DND-41 (cell line): Measurements from ENCODE around the gene URM1.
A peak's percentile ranks its signal among the peaks of the same experiment; 100 is the strongest.

Experiments
- EZH2 ChIP-seq: IDR thresholded peaks from 3 replicates; pipeline ENCODE4 v1.6.1; 2012; ENCODE audit warnings: borderline replicate concordance, low read depth, mild to moderate bottlenecking, moderate library complexity, low read length, inconsistent platforms; ENCODE audit not compliant: severe bottlenecking
- TF ChIP-seq, protein P1 (sequence below): IDR thresholded peaks from 2 replicates; pipeline ENCODE4 v1.5.1; 2012; ENCODE audit warnings: borderline replicate concordance, low read length, moderate library complexity, mild to moderate bottlenecking; ENCODE audit not compliant: poor library complexity, severe bottlenecking; ENCODE audit errors: extremely low read depth

DNA sequence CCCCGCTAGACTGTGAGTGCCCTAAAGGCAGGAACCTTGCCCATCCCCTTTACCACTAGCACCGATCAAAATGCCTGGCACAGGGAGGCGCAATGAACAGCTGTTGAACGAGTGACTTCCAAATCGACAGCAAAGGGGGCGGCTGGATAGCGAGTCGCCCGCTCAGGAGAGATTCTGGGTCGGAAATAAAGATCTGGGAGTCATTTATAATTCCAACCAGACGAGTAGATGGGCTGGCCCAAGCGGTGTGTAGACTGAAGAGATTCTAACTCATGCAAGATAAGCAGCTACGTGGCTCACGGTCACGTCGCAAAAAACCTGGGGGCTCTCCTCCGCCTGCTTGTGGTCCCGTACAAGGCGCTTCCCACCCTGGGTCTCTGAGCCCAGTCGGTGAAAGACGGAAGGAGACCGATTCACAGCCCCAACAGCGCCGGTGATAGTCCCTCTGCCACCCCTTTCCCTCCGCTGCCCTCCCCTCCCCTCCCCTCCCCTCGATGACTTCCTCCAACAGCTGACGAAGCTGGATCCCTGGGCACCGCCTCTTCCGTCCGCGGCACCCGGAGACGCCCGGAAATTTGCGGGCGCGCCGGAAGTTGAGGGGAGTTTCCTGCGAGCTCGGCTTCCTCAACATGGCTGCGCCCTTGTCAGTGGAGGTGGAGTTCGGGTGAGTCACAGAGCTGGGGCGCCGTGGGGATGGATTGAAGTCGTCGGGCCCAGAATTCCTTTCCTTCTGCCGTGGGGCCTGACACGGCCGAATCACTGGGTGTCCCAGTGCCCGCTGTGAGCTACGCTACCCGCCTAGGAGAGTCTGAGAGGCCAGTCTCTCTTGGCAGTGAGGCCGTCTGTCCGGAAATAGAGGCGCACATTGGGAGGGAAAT, at the start of gene URM1:
- TF ChIP-seq, protein P1, sequence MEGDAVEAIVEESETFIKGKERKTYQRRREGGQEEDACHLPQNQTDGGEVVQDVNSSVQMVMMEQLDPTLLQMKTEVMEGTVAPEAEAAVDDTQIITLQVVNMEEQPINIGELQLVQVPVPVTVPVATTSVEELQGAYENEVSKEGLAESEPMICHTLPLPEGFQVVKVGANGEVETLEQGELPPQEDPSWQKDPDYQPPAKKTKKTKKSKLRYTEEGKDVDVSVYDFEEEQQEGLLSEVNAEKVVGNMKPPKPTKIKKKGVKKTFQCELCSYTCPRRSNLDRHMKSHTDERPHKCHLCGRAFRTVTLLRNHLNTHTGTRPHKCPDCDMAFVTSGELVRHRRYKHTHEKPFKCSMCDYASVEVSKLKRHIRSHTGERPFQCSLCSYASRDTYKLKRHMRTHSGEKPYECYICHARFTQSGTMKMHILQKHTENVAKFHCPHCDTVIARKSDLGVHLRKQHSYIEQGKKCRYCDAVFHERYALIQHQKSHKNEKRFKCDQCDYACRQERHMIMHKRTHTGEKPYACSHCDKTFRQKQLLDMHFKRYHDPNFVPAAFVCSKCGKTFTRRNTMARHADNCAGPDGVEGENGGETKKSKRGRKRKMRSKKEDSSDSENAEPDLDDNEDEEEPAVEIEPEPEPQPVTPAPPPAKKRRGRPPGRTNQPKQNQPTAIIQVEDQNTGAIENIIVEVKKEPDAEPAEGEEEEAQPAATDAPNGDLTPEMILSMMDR = peak; percentile 18
- TF ChIP-seq EZH2 = no peak
